Activated CD4-positive, CD25-positive, alpha-beta regulatory T cell treated with anti-CD3 and anti-CD28 coated beads, Interleukin-2, amount 50 U/mL, for 16 hours (primary cell): ENCODE results near the gene IL11.

ENCODE experiments used
- DNase-seq: peaks from one replicate; pipeline ENCODE4 v3.0.0-alpha.2; 2020; ENCODE audit warnings: low read depth, low spot score

Gene IL11

DNA sequence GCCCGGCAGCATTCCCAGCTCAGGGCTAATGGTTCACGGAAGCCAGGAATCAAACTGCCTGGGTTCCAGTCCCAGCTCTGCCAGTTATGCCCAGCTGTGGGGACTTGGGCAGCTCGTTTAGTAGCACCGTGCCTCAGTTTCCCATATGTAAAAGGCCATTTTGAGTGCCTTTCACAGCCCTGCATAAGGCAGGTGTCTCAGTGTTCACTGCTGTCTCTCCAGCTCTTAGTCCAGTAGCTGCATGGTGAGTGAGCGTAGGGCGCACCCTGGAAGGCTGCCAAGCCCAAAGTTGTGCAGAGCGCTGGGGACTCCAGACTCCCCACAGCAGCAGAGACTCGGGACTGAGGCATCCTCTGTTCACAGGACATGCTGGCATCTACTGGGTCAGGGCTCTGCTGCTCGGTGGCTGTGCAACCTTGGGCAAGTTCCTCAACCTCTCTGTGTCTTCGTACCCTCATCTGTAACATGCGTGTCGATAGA lies 21.0 kb upstream of the IL11 start:
- no peak for DNase-seq

DNA sequence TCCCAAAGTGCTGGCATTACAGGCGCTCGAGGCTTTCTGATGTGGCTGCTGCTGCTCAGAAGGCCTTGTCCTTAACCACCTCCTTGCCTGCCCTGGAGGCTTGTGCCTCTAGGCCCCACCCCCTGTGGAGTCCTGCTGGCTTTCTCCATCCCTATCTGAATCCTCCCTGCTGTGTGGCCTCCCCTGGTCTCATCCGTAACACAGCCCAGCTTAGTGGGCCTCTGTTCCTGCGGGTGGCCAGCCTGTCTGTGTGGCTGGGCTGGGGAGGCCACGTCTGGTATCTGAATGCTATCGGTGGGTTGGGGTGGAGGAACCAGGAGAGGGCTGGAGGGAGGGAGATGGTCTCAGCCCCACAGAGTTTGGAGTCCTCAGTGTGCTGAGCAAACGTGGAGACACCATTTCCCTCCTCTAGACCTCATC lies 20.2 kb upstream of the IL11 start:
- no peak for DNase-seq

DNA sequence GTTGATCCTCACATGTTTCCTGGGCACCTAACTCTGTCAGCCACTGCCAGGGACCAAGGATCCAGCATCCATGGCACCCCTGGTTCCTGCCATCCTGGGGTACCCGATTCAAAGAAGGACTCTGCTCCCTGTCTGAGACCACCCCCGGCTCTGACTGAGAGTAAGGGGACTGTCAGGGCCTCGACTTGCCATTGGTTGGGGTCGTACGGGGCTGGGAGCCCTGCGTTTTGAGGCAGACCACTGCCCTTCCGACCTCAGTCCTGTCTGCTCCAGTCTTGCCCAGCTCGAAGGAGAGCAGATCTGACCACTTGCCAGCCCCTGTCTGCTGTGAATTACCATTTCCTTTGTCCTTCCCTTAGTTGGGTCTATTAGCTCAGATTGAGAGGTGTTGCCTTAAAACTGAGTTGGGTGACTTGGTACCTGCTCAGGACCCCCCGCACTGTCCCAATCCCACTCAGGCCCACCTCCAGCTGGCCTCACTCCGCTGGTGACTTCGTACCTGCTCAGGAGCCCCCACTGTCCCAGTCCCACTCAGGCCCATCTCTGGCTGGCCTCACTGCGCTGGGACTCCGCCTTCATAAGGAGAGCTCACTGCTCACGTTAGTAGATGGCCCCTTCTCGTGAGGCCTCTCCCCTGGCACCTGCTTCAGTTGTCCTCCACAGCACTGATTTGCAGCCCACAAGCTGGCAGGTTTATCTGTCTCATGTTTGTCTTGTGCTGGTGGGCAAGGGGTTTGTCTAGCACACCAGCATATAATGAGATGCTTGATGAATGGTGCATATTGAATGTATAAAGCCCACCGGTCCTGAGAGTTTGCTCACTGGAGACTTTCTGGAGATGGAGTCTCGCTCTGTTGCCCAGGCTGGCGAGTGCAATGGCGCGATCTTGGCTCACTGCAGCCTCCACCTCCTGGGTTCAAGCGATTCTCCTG lies 19.4 kb upstream of the IL11 start:
- DNase-seq: no peak

DNA sequence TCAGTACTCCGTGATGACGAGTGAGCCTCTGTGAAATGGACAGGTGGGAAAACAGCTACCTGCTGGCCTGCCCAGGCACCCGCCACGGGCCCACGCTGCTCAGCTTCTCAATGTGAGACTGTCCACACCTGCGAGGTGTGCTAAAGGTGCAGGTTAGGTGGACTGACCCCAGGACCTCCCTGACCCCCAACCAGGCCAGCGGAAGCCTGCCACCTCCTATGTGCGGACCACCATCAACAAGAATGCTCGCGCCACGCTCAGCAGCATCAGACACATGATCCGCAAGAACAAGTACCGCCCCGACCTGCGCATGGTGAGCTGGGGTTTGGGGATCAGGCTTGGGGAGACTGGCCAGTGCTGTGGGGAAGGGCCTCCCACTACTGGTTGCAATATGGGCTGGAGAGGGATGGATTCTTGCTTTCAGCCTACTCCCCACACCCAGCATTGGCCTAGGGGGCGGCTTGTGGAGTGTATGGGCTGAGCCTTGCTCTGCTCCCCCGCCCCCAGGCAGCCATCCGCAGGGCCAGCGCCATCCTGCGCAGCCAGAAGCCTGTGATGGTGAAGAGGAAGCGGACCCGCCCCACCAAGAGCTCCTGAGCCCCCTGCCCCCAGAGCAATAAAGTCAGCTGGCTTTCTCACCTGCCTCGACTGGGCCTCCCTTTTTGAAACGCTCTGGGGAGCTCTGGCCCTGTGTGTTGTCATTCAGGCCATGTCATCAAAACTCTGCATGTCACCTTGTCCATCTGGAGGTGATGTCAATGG lies 17.7 kb upstream of the IL11 start:
- no peak for DNase-seq

DNA sequence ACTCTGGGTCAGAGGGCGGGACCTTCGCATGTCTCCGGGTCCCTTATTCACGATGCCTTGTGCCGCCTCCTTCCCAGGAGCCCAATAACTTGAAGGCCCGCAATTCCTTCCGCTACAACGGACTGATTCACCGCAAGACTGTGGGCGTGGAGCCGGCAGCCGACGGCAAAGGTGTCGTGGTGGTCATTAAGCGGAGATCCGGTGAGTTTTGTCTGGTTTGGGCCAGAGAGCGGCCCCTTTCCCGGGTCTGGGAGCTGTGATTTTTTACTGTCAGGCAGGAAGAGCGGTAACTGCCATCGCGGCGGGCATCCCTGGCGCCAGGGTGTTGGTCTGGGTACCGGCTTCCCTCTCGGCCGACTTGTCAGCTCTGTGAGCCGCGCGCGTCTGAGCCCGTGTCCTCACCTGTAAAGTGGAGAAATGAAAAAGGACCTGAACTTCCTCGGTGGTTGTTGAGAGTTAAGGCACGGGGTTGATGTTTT lies 16.3 kb upstream of the IL11 start:
- no peak for DNase-seq

DNA sequence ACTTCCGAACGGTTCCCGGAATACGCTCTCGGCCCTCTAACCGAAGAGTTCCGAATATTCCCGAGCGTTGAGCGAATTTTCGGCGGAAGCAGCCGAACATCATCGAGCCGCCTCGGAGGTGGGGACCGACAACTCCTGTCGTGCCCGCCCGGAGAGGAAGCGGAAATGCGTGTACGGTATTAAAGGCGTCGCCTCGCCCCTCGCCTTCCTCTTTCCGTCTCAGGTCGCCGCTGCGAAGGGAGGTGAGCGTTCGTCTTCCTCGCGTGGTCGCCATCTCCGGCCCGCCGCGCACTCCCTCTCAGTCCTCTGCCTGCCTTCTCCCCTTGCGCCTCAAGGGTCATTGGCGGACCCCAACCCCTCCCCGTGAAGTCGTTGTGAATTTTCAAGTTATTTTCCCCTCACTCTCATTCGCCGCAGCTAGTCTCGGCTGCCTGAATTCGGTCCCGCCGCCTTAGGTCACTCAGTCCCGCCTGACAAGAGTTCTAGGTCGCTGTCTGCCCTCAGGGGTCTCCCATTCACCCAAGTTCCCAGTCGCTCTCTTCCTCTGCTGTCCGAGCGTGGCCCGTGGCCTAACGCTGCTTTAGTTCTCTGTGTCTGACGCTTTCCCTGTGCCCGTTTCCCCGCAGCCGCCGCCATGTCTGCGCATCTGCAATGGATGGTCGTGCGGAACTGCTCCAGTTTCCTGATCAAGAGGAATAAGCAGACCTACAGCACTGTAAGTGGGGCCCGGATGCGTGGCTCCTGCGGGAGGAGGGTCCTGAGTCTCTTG lies 15.6 kb upstream of the IL11 start, which contains the start of gene RPL28:
Gene RPL28 (plus strand): TSS at position 209 of the 769 bp plus-strand sequence. CDS start 426 bp downstream, at position 635.
- peak; percentile 98 for DNase-seq

DNA sequence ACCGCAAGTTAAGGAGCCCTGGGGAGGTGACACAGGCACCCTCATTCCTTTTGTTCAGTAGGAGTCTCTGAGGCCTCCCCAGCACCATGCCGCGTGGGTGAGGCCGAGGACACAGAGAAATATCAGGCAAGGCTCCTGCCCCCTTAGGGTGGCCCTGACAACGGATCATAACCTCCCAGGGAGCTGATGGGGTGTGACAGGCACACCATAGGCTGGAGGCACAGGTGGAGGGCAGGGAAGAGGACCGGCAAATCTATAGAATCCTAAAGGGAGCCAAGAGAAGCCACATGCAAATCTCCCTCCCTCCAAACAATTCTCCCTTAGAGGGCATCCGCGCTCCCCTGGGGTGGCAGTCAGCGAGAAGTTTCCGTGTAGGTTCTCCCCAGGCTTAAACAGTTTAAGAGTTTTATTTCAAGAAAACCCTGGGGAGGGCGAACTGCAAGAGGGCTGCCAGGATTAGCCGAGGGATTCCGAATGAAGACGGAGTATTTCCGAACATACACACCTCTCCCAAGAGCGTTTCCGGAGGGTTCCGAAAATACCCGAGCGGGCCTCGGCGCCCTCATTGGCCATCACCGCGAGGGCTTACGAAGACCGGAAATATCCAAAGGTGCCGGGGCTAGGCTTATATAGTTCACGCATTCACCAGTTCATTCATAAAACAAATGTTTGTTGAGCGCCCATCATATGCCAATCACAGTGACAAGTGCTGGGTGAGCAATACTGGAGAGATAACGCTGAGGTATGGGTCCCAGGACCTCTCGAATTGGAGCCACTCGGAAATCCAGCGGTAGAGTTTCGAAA lies 14.9 kb upstream of the IL11 start:
- peak; percentile 89 for DNase-seq

DNA sequence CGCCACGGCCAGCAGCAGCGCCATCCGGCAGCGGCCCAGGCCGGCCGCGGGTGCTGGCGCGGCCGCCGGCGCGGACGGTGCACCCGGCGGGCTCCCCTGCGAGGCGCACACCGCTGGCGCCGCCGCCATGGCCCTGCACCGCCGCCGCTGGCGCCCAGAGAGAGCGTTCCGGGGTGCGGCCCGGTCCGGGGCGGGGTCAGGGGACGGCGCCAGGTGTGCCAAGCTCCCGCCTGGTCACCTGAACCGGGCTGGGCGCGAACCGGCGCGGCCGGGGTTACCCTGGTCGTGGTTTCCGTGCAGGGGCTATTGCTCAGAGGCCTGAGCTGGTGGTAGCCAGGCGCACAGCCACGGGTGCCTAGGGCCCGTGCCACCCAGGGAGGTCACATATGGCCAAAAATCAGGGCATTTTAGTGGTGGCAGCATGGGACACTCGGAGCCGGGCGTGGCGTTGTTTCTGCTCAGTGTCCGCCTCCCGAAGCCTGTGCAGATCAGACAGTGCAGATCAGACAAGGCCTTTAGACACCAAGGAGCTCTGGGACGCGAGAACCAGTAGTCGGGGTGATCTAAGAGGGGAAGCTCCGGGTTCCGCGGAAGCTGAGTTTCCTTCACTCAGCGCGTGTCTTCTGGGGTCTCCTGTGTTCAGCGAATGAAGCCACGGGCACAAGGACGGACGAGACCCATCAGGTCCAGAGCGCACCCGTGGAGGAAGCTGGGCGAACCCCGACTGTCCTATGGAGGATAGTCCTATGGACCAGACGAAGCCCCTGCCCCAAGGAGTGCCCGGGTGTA lies 14.1 kb upstream of the IL11 start, which contains the start of gene TMEM238:
Gene TMEM238 (minus strand): TSS at position 162 of the 789 bp plus-strand sequence. CDS start 33 bp downstream, at position 129.
- DNase-seq: no peak

DNA sequence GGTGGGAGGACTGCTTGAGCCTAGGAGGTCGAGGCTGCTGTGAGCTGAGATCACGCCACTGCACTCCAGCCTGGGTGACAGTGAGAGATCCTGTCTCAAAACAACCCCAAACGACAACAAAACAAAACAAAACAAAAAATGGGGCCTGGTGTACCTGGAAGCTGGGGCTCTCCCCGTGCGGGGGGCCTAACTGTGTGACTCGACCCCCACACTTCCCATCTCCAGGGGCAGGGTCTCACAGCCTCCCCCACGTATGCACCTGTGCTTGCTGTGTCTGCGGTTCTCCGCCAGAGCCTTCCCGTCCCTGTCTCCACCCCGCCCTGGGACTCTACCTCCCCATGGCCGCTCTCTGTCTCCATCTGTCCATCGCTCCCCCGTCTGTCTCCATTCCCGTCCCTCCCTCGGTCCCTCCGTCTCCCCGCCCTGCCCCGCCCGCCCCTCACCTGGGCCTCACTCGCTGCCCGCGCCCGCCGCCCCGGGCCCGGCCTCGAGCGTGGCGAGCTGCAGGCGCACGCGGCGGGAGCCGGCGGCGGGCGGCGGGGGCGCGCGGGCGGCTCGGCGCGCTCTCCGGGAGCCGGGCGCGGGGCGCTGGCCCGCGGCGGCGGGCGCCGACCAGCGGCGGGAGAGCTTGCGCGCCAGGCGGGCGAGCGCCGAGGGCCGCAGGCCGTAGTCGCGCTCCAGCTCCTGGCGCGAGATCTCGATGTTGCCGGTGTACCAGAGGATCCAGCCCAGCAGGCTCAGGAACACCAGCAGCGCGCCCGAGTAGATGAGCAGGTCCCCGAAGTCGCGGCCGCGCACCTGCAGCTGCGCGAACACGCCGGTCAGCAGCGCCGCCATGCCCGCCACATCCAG lies 13.2 kb upstream of the IL11 start:
- DNase-seq: no peak

DNA sequence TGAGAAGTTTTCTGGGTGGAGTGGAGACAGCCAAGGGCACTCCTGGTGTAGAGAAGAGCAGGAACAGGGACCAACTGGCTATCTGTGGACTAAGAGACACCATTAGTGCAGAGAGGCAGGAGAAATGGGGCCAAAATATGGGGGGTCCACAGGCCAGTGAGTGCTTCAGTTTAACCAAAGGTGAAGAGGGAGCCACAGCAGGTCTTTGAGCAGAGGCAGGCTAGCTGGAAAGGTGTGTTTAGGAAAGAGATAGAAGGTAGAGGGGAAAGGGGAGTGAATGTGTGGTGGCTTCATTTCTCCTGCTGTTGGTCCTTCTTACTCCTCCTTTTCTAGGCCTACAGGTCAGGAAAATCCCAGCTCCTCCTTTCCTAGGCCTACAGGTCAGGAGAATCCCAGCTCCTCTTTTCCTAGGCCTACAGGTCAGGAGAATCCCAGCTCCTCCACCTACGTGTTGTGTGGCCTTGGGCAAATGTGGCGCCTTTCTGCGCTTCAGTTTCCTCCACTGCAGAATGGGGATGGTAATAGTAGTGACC lies 12.3 kb upstream of the IL11 start:
- no peak for DNase-seq

DNA sequence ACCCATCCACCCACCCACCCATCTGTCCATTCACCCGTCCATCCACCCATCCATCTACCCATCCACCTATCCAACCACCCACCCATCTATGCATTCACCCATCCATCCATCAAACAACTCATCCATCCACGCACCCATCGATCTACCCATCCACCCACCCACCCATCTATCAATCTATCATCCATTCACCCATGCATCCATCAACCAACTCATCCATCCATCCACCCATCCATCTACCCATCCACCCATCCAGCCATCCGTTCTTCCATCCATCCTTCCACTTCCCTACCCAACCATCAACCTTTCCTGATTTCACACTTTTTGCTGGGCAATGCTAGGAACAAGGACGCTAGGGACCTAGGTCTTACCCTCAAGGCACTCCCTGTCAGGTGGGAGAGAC lies 11.8 kb upstream of the IL11 start:
- no peak for DNase-seq

DNA sequence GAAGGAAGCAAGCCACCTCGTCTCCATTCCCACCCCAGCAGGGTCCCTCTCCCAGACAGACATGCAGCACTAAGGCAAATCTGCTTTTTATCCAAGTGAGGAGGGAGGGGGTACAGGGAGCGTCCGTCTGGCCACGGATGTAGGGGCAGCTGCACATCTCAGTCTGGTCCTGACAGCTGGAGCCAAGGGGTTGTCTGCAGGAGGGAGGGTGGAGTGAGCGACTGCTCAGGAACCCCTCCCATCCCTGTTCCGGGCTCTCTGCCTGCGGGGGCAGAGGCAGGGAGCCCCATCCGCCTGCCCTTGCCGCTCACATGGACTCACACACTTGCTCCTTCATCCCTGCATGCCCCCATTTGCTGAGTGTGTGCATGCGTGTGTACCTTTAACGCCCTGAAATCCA lies 8.9 kb upstream of the IL11 start:
- DNase-seq: no peak

DNA sequence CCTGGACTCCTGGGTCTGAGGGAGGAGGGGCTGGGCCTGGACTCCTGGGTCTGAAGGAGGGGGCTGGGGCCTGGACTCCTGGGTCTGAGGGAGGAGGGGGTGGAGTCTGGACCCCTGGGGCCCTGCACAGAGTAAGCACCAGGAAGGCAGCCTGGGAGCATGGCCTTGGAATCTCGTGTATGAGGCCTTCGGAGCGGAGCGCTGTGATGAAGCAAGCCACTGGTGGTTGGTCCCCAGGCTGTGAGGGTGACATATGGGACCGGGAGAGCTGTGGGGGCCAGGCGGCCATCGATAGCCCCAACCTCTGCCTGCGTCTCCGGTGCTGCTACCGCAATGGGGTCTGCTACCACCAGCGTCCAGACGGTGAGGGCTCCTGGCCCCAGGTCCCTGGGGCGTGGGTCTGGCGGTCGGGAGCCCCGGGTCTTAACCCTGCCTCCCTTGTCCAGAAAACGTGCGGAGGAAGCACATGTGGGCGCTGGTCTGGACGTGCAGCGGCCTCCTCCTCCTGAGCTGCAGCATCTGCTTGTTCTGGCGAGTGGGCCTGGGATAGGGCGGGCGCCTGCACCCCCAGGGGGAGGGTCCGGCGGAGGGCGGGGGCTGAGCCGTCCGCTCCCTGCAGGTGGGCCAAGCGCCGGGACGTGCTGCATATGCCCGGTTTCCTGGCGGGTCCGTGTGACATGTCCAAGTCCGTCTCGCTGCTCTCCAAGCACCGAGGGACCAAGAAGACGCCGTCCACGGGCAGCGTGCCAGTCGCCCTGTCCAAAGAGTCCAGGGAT lies 7.3 kb upstream of the IL11 start:
- DNase-seq: no peak

DNA sequence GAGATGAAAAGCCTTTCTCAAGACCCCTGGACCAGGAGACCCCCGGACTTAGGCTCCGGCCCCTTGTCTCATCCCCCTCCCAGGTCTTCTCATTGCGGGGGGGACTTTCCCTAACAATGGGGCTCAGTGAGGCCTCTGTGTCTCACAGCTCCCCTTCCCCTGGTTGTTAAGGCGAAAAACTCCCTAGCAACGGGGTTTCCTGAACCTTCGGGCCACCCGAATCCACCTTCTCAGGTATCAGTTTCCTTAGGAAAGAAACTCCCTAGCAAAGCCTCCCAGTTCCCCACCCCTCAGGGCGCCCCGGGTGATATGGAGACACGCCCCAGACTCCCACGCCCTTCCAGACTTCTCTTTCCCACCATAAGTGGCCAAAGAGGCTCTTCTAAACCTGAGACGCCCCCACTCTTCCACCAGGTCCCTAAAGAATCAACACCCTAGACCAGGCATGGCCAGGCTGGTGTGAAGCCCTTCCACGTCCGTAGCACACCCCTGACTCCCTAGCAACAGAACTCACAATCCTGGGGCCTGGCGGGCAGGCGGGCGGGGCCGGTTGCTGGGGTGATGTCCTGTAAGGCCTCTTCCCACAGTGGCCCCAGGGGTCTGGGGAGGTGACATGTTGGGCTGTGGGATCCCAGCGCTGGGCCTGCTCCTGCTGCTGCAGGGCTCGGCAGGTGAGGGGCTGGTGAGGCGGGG lies 6.1 kb upstream of the IL11 start, which contains the start of gene TMEM190:
Gene TMEM190 (plus strand): TSS at position 586 of the 693 bp plus-strand sequence. CDS start 28 bp downstream, at position 614.
- no peak for DNase-seq

DNA sequence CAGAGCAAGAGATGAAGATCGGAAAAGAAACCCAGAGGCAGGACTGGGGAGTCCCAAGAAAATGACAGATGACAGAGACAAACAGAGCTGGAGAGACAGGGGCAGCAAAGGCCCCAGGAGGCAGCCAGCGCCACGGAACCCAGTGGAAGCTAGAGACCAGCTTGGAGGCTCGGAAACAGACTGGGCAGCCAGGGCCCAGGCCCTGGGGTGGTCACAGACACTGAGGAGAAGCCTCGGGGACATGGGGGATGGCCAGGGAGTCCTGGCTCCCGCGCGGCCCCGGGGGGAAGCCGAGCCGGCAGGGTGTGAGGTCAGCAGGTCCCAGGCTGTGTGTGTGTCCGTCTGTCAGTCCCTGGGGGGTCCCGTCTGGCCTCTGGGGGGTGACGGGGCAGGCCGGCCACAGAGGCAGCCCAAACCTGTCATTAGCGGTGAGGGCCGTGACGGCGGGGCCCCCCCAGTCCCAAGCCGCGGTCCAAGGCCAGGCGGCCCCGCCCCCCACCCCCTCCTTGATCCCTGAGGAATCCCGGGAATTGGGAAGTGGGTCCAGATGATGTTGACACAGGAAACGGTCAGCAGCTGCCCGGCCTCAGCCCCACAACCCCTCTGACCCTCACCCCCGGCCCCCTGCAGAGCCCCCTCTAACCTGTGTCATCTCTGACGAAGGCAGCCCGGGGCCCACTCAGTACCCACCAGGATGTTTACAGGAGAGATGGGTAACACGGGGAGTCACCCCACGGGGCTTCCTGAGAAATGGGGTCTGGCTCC lies 3.9 kb upstream of the IL11 start:
- no peak for DNase-seq

DNA sequence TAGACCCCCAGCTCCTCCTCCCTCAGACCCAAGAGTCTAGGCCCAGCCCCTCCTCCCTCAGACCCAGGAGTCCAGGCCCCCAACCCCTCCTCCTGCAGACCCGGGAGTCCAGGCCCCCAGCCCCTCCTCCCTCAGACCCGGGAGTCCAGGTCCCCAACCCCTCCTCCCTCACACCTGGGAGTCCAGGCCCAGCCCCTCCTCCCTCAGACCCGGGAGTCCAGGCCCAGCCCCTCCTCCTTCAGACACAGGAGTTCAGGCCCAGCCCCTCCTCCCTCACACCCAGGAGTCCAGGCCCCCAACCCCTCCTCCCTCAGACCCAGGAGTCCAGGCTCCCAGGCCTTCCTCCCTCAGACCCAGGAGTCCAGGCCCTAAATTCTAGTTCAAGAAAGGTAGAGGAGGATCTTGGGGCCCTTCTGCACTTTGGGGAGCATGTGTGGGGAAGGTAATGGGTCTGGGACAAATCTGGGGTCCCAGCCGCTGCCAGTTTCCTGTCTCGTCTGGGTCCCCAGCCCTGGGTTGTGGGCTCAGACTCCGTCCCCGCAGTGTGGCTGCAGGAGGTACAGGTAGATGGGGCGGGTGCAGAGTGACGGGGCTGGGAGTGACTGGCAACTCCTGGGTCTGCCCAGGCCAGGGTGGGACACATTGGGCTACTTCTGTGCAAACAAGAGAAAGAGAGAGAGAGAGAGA lies 3.2 kb upstream of the IL11 start:
- no peak for DNase-seq
